Measurements from ENCODE around the gene CLSTN2.

DNA sequence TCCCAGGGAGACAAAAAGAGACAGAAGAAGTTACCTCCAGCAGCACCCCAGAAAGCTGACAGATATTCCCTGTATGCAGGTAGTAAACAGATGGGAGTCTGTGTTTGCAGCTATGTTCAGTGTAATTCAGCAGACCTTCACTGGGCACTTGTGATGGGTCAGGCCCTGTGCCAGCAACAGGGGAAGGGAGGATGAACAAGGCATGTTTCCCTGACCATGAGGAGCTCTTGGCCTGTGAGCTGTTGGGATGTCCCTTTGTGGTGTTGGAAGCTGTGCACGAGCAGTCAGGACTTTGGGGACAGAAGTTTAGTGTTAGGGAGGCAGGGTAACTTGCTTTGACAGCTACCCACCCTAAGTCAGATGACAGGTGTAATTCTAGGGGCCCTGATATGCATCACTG lies 636.9 kb downstream of the CLSTN2 start:
- TF ChIP-seq, protein P1, sequence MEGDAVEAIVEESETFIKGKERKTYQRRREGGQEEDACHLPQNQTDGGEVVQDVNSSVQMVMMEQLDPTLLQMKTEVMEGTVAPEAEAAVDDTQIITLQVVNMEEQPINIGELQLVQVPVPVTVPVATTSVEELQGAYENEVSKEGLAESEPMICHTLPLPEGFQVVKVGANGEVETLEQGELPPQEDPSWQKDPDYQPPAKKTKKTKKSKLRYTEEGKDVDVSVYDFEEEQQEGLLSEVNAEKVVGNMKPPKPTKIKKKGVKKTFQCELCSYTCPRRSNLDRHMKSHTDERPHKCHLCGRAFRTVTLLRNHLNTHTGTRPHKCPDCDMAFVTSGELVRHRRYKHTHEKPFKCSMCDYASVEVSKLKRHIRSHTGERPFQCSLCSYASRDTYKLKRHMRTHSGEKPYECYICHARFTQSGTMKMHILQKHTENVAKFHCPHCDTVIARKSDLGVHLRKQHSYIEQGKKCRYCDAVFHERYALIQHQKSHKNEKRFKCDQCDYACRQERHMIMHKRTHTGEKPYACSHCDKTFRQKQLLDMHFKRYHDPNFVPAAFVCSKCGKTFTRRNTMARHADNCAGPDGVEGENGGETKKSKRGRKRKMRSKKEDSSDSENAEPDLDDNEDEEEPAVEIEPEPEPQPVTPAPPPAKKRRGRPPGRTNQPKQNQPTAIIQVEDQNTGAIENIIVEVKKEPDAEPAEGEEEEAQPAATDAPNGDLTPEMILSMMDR (IDR thresholded peaks at IDR 0.05): no peak
- TF ChIP-seq POLR2A (IDR thresholded peaks at IDR 0.05; ENCODE audit: low read depth) (no peak), POLR2AphosphoS5 (IDR thresholded peaks at IDR 0.05) (no peak)

Data from esophagus muscularis mucosa (tissue), 3 donors.